Measurements from ENCODE around the gene RSPO4.

RSPO4 gene

GRCh38 chr20:939606-940005 is 62.5 kb downstream of the RSPO4 start:
- Histone ChIP-seq H3K4me3 (no peak overlapping the region), H3K9me3 (ENCODE audit: low read depth, low read length) (no peaks in the 10 kb centered on the region), H3K36me3 (ENCODE audit: insufficient read depth, low read length) (no peaks in the 10 kb centered on the region), H3K9ac (ENCODE audit: insufficient read length) (no peak overlapping the region), H3K27ac (no peak overlapping the region)
- DNase-seq (ENCODE audit: low read depth, low spot score), result no peak
- no peak for TF ChIP-seq FOXP2 (optimal IDR thresholded peaks at IDR 0.05; ENCODE audit: control extremely low read depth, extremely low read length, insufficient read depth)
- no peak for TF ChIP-seq EZH2 (IDR thresholded peaks at IDR 0.05)
- no peak for TF ChIP-seq POLR2AphosphoS5 (IDR thresholded peaks at IDR 0.05; ENCODE audit: borderline replicate concordance, low read depth, low read length)

- no peak for TF ChIP-seq FOXP2 (optimal IDR thresholded peaks at IDR 0.05; ENCODE audit: control extremely low read depth, extremely low read length, insufficient read depth)
- TF ChIP-seq EZH2 (IDR thresholded peaks at IDR 0.05), result no peak
- TF ChIP-seq POLR2AphosphoS5 (IDR thresholded peaks at IDR 0.05; ENCODE audit: borderline replicate concordance, low read depth, low read length), result no peak
- no peak overlapping the region for H3K4me3 ChIP-seq
- no peaks in the 10 kb centered on the region for H3K36me3 ChIP-seq (ENCODE audit: insufficient read depth, low read length)
- no peak for DNase-seq (ENCODE audit: low read depth, low spot score)
- no peak overlapping the region for H3K27ac ChIP-seq
- H3K9ac ChIP-seq (ENCODE audit: insufficient read length), result no peak overlapping the region
- H3K9me3 ChIP-seq (ENCODE audit: low read depth, low read length), result peaks cover 5% of the 10 kb centered on the region; the same call in 1 of the 2 replicates
Observed at GRCh38 chr20:934186-934840, 67.8 kb downstream of the RSPO4 start.

GRCh38 chr20:933029-933428 is 69.1 kb downstream of the RSPO4 start:
- peaks cover 5% of the 10 kb centered on the region; the same call in 1 of the 2 replicates for H3K9me3 ChIP-seq (ENCODE audit: low read depth, low read length)
- DNase-seq (ENCODE audit: low read depth, low spot score), result no peak
- no peak overlapping the region for H3K27ac ChIP-seq
- H3K4me3 ChIP-seq, result no peak overlapping the region
- H3K36me3 ChIP-seq (ENCODE audit: insufficient read depth, low read length), result no peaks in the 10 kb centered on the region
- no peak overlapping the region for H3K9ac ChIP-seq (ENCODE audit: insufficient read length)
- TF ChIP-seq POLR2AphosphoS5 (IDR thresholded peaks at IDR 0.05; ENCODE audit: borderline replicate concordance, low read depth, low read length) (no peak), FOXP2 (optimal IDR thresholded peaks at IDR 0.05; ENCODE audit: control extremely low read depth, extremely low read length, insufficient read depth) (no peak), EZH2 (IDR thresholded peaks at IDR 0.05) (no peak)

- no peak overlapping the region for H3K4me3 ChIP-seq
- no peak overlapping the region for H3K9ac ChIP-seq (ENCODE audit: insufficient read length)
- TF ChIP-seq EZH2 (IDR thresholded peaks at IDR 0.05), result no peak
- no peak for TF ChIP-seq POLR2AphosphoS5 (IDR thresholded peaks at IDR 0.05; ENCODE audit: borderline replicate concordance, low read depth, low read length)
- TF ChIP-seq FOXP2 (optimal IDR thresholded peaks at IDR 0.05; ENCODE audit: control extremely low read depth, extremely low read length, insufficient read depth), result no peak
- no peaks in the 10 kb centered on the region for H3K36me3 ChIP-seq (ENCODE audit: insufficient read depth, low read length)
- DNase-seq (ENCODE audit: low read depth, low spot score), result no peak
- peaks cover 5% of the 10 kb centered on the region; the same call in 1 of the 2 replicates for H3K9me3 ChIP-seq (ENCODE audit: low read depth, low read length)
- H3K27ac ChIP-seq, result no peak overlapping the region
Observed at GRCh38 chr20:931401-931800, 70.7 kb downstream of the RSPO4 start.

GRCh38 chr20:926670-927069 is 75.4 kb downstream of the RSPO4 start:
- DNase-seq (ENCODE audit: low read depth, low spot score), result no peak

GRCh38 chr20:925516-925915 is 76.6 kb downstream of the RSPO4 start:
- Histone ChIP-seq H3K36me3 (ENCODE audit: insufficient read depth, low read length) (no peaks in the 10 kb centered on the region), H3K9ac (ENCODE audit: insufficient read length) (no peak overlapping the region), H3K9me3 (ENCODE audit: low read depth, low read length) (no peaks in the 10 kb centered on the region), H3K4me3 (no peak overlapping the region), H3K27ac (no peak overlapping the region)
- TF ChIP-seq FOXP2 (optimal IDR thresholded peaks at IDR 0.05; ENCODE audit: control extremely low read depth, extremely low read length, insufficient read depth) (no peak), EZH2 (IDR thresholded peaks at IDR 0.05) (no peak), POLR2AphosphoS5 (IDR thresholded peaks at IDR 0.05; ENCODE audit: borderline replicate concordance, low read depth, low read length) (no peak)
- no peak for DNase-seq (ENCODE audit: low read depth, low spot score)

More at GRCh38 chr20:926670-927069, 75.4 kb downstream of the RSPO4 start:
- Histone ChIP-seq H3K27ac (no peak overlapping the region), H3K9ac (ENCODE audit: insufficient read length) (no peak overlapping the region), H3K9me3 (ENCODE audit: low read depth, low read length) (peaks cover 3% of the 10 kb centered on the region; the same call in 1 of the 2 replicates), H3K4me3 (no peak overlapping the region), H3K36me3 (ENCODE audit: insufficient read depth, low read length) (no peaks in the 10 kb centered on the region)
- TF ChIP-seq POLR2AphosphoS5 (IDR thresholded peaks at IDR 0.05; ENCODE audit: borderline replicate concordance, low read depth, low read length), result no peak
- TF ChIP-seq FOXP2 (optimal IDR thresholded peaks at IDR 0.05; ENCODE audit: control extremely low read depth, extremely low read length, insufficient read depth), result no peak
- no peak for TF ChIP-seq EZH2 (IDR thresholded peaks at IDR 0.05)

GRCh38 chr20:924639-925038 is 77.5 kb downstream of the RSPO4 start:
- no peak for DNase-seq (ENCODE audit: low read depth, low spot score)
- Histone ChIP-seq H3K4me3 (no peak overlapping the region), H3K36me3 (ENCODE audit: insufficient read depth, low read length) (no peaks in the 10 kb centered on the region), H3K9me3 (ENCODE audit: low read depth, low read length) (no peaks in the 10 kb centered on the region), H3K9ac (ENCODE audit: insufficient read length) (no peak overlapping the region), H3K27ac (no peak overlapping the region)
- TF ChIP-seq EZH2 (IDR thresholded peaks at IDR 0.05), result no peak
- TF ChIP-seq POLR2AphosphoS5 (IDR thresholded peaks at IDR 0.05; ENCODE audit: borderline replicate concordance, low read depth, low read length), result no peak
- no peak for TF ChIP-seq FOXP2 (optimal IDR thresholded peaks at IDR 0.05; ENCODE audit: control extremely low read depth, extremely low read length, insufficient read depth)

- TF ChIP-seq FOXP2 (optimal IDR thresholded peaks at IDR 0.05; ENCODE audit: control extremely low read depth, extremely low read length, insufficient read depth) (no peak), EZH2 (IDR thresholded peaks at IDR 0.05) (no peak), POLR2AphosphoS5 (IDR thresholded peaks at IDR 0.05; ENCODE audit: borderline replicate concordance, low read depth, low read length) (no peak)
- Histone ChIP-seq H3K9me3 (ENCODE audit: low read depth, low read length) (no peaks in the 10 kb centered on the region), H3K27ac (no peak overlapping the region), H3K36me3 (ENCODE audit: insufficient read depth, low read length) (no peaks in the 10 kb centered on the region), H3K9ac (ENCODE audit: insufficient read length) (no peak overlapping the region), H3K4me3 (no peak overlapping the region)
- no peak for DNase-seq (ENCODE audit: low read depth, low spot score)
Observed at GRCh38 chr20:922781-923180, 79.3 kb downstream of the RSPO4 start.

GRCh38 chr20:921068-921467 is 81.0 kb downstream of the RSPO4 start:
- H3K27ac ChIP-seq, result no peak overlapping the region
- H3K9ac ChIP-seq (ENCODE audit: insufficient read length), result no peak overlapping the region
- no peak overlapping the region for H3K4me3 ChIP-seq
- no peaks in the 10 kb centered on the region for H3K9me3 ChIP-seq (ENCODE audit: low read depth, low read length)
- no peaks in the 10 kb centered on the region for H3K36me3 ChIP-seq (ENCODE audit: insufficient read depth, low read length)
- TF ChIP-seq FOXP2 (optimal IDR thresholded peaks at IDR 0.05; ENCODE audit: control extremely low read depth, extremely low read length, insufficient read depth), result no peak
- TF ChIP-seq POLR2AphosphoS5 (IDR thresholded peaks at IDR 0.05; ENCODE audit: borderline replicate concordance, low read depth, low read length), result no peak
- no peak for TF ChIP-seq EZH2 (IDR thresholded peaks at IDR 0.05)
- no peak for DNase-seq (ENCODE audit: low read depth, low spot score)
